Smooth muscle cell (in vitro differentiated cells): ENCODE measurements around the gene RTTN. TPM values are rescaled to one million over a fixed set of nuclear protein-coding genes. Genes with fewer than 3 reads are reported as not detected.
"Not testable (repeated sequence)": the region's sequence is repeated elsewhere in the genome, so short reads cannot be mapped to it uniquely, and the experiment has no call there.

Experiments used
- DNase-seq: peaks from one replicate; lab custom pipeline; 2025; ENCODE audit not compliant: unreplicated experiment; lab: John Stamatoyannopoulos, UW
- H2AFZ ChIP-seq: fragments of 200-600 bp; sonication (generic); 2 replicates; pipeline ENCODE4 v1.6.0; 2016; ENCODE audit warnings: antibody characterized with exemption, low read depth, mild to moderate bottlenecking
- H3F3A ChIP-seq: fragments of 200-600 bp; sonication (generic); 2 replicates; pipeline ENCODE4 v1.6.0; 2017; ENCODE audit warnings: antibody characterized with exemption, low read depth
- H3K27ac ChIP-seq: fragments of 200-600 bp; sonication (generic); 2 replicates; pipeline ENCODE4 v1.5.1; 2016; ENCODE audit warnings: low read depth, mild to moderate bottlenecking
- H3K27me3 ChIP-seq: fragments of 200-600 bp; sonication (generic); 2 replicates; pipeline ENCODE4 v1.6.1; 2016; ENCODE audit warnings: low read depth, mild to moderate bottlenecking
- H3K36me3 ChIP-seq: fragments of 200-600 bp; sonication (generic); 2 replicates; pipeline ENCODE4 v1.5.1; 2016; ENCODE audit warnings: low read depth
- H3K4me1 ChIP-seq: fragments of 200-600 bp; sonication (generic); 2 replicates; pipeline ENCODE4 v1.5.1; 2016; ENCODE audit warnings: low read depth
- H3K4me2 ChIP-seq: fragments of 200-600 bp; sonication (generic); 2 replicates; pipeline ENCODE4 v1.6.0; 2016; ENCODE audit warnings: mild to moderate bottlenecking
- H3K4me3 ChIP-seq: fragments of 200-600 bp; sonication (generic); 2 replicates; pipeline ENCODE4 v1.5.1; 2016; ENCODE audit warnings: mild to moderate bottlenecking
- H3K79me2 ChIP-seq: fragments of 200-600 bp; sonication (generic); 2 replicates; pipeline ENCODE4 v1.6.0; 2016; ENCODE audit warnings: low read depth, mild to moderate bottlenecking
- H3K9ac ChIP-seq: fragments of 200-600 bp; sonication (generic); 2 replicates; pipeline ENCODE4 v1.6.0; 2016; ENCODE audit warnings: low read depth
- H3K9me3 ChIP-seq: fragments of 200-600 bp; sonication (generic); replicated peaks from 2 replicates; pipeline ENCODE4 v1.5.1; 2016; ENCODE audit warnings: low read depth
- H4K20me1 ChIP-seq: fragments of 200-600 bp; sonication (generic); 2 replicates; pipeline ENCODE4 v1.6.0; 2016; ENCODE audit warnings: low read depth
- CTCF ChIP-seq: fragments of 200-600 bp; sonication (generic); IDR thresholded peaks from 2 replicates; pipeline ENCODE4 v1.5.1; 2017; ENCODE audit warnings: borderline replicate concordance, mild to moderate bottlenecking, antibody characterized with exemption; ENCODE audit not compliant: insufficient read depth, poor library complexity, severe bottlenecking
- WGBS: methylation state at CpG from one replicate; pipeline ENCODE4 v1.1.7; 2016; ENCODE audit warnings: low lambda C conversion rate; 5-methylcytosine and 5-hydroxymethylcytosine counted together
- polyA plus RNA-seq: library from polyadenylated mRNA; unstranded; fragments of >200 nt; fragmentation: Nextera tagmentation; extraction: Ambion mirVana; gene quantifications from 2 replicates; pipeline ENCODE4 v1.2.1, GENCODE V29; 2016
- total RNA-seq: library from RNA; depleted of rRNA; stranded (reverse); fragments of >200 nt; gene quantifications from 2 replicates; pipeline ENCODE4 v1.2.3, GENCODE V29; 2014

The RTTN gene
- total and polyA plus RNA-seq, 2 experiments from 2014 or later, result 3.6 to 17.3 TPM

DNA sequence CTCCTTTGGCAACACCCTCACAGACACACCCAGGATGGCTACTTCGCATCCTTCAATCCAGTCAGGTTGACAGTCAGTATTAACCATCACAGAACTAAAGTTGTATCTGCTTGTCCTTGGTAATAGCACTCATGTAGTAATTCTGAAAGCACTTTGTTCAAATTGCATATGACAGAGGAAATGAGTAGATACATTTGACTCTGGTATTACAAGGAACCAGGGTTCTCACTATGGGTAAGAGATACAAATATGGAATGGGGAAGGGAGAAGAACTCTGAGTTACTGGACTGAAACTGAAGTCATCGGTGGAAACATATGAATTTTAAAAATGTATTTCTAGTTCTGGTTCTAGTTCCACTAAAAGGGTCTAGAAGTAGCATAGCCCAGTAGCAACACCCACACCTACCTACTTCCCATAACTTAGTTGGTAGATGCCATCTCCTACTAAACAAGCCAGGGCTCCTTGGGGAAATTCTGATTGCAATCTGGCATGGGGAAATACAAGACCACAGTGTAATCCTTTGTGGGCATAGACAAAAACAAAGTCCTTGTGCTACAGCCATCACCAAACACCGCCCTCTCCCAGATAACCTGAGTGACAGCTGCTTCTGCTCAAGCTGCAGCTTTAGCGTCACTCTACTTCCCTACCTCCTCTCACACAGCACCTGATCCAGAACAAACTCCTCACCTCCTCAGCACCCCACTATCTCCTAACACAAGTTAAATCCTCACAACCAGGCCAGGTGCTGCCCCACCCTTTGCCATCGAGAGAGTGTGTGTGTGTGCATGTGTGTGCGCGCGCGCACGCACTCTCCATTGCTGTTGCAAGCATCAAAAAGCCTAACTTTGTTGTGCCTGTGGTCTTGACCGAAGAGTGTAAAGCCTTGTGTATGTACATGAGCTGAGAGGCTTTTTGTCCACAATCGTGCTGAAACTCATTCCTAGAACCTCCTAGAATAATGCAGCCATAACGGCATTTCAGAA is 226.5 kb downstream of the RTTN start:
- Histone ChIP-seq H3F3A (no peaks in the 10 kb centered on the region), H3K9ac (no peak overlapping the region), H3K4me1 (no peaks in the 10 kb centered on the region), H3K4me3 (no peak overlapping the region), H3K4me2 (no peak overlapping the region), H3K36me3 (no peaks in the 10 kb centered on the region), H2AFZ (no peak overlapping the region), H3K79me2 (no peaks in the 10 kb centered on the region), H3K27ac (no peak overlapping the region), H3K9me3 (no peaks in the 10 kb centered on the region), H3K27me3 (no peaks in the 10 kb centered on the region), H4K20me1 (no peaks in the 10 kb centered on the region)
- no peak for DNase-seq
- no peak for TF ChIP-seq CTCF
- WGBS, result 91% methylated on average over 13 of the region's 13 CpGs

DNA sequence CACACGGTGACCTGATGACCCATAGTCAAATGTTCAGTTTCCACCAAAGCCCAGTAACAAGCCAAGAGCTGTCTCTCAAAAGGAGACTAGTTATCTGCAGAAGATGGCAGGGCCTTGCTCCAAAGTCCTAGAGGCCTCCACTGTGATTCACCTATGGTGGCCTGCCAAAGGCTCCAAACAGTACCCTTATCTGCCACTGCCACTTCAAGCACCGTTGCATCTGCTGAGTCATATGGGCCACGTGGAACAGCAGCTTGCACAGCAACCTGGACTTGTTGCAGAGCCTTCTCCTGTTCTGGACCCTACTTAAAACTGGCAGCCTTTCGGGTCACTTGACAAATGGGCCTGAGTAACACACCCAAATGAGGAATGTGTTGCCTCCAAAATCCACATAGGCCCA is 230.2 kb downstream of the RTTN start:
- H3K4me2 ChIP-seq, H2AFZ ChIP-seq, H3K36me3 ChIP-seq, H3K9ac ChIP-seq, H3K4me1 ChIP-seq, H3K4me3 ChIP-seq, H3K27ac ChIP-seq, H3K27me3 ChIP-seq, H3K79me2 ChIP-seq, H3K9me3 ChIP-seq, H4K20me1 ChIP-seq, H3F3A ChIP-seq, DNase-seq: not testable (repeated sequence)
- WGBS, result 91% methylated on average over 4 of the region's 4 CpGs

- no peak for TF ChIP-seq CTCF
- no peak overlapping the region for H2AFZ ChIP-seq
- WGBS, result 94% methylated on average over 1 of the region's 1 CpG
- no peak overlapping the region for H3K4me3 ChIP-seq
- H3K79me2 ChIP-seq, result no peaks in the 10 kb centered on the region
- no peak overlapping the region for H3K9ac ChIP-seq
- no peaks in the 10 kb centered on the region for H4K20me1 ChIP-seq
- no peaks in the 10 kb centered on the region for H3K27me3 ChIP-seq
- no peak overlapping the region for H3K4me2 ChIP-seq
- H3F3A ChIP-seq, result no peaks in the 10 kb centered on the region
- H3K36me3 ChIP-seq, result no peaks in the 10 kb centered on the region
- no peaks in the 10 kb centered on the region for H3K4me1 ChIP-seq
- DNase-seq, result no peak
- H3K27ac ChIP-seq, result no peak overlapping the region
- H3K9me3 ChIP-seq, result no peaks in the 10 kb centered on the region
These were observed 231.1 kb downstream of the RTTN start for GRCh38 chr18:69974365-69974764.

GRCh38 chr18:69969491-69969890 is 236.0 kb downstream of the RTTN start:
- Histone ChIP-seq H3K79me2 (no peaks in the 10 kb centered on the region), H2AFZ (no peak overlapping the region), H3K4me1 (no peaks in the 10 kb centered on the region), H3K9ac (no peak overlapping the region), H3K27me3 (no peaks in the 10 kb centered on the region), H3K27ac (no peak overlapping the region), H3K4me2 (no peak overlapping the region), H3K9me3 (no peaks in the 10 kb centered on the region), H3K4me3 (no peak overlapping the region), H3K36me3 (no peaks in the 10 kb centered on the region), H4K20me1 (no peaks in the 10 kb centered on the region), H3F3A (no peaks in the 10 kb centered on the region)
- no peak for TF ChIP-seq CTCF
- no peak for DNase-seq
- WGBS, result 97% methylated on average over 2 of the region's 2 CpGs
